Uterus (tissue), 2 donors: ENCODE data around the gene SUSD3.

Experiments
- POLR2A ChIP-seq, 2 donors: fragments of 450-650 bp; IDR thresholded peaks; one replicate each; pipeline ENCODE4 v1.6.1; 2016; ENCODE audit warnings: antibody characterized with exemption in 2 of 2, mild to moderate bottlenecking in 1 of 2, moderate library complexity in 1 of 2
- TF ChIP-seq, protein P1 (sequence below), 4 experiments: fragments of 200-600 bp in 2 of 4; fragments of 450-650 bp in 2 of 4; sonication (generic) in 2 of 4; IDR thresholded peaks; one replicate each; pipeline ENCODE4 v1.5.1; 2016 to 2019; ENCODE audit warnings: antibody characterized with exemption in 4 of 4, mild to moderate bottlenecking in 2 of 4, moderate library complexity in 1 of 4

DNA sequence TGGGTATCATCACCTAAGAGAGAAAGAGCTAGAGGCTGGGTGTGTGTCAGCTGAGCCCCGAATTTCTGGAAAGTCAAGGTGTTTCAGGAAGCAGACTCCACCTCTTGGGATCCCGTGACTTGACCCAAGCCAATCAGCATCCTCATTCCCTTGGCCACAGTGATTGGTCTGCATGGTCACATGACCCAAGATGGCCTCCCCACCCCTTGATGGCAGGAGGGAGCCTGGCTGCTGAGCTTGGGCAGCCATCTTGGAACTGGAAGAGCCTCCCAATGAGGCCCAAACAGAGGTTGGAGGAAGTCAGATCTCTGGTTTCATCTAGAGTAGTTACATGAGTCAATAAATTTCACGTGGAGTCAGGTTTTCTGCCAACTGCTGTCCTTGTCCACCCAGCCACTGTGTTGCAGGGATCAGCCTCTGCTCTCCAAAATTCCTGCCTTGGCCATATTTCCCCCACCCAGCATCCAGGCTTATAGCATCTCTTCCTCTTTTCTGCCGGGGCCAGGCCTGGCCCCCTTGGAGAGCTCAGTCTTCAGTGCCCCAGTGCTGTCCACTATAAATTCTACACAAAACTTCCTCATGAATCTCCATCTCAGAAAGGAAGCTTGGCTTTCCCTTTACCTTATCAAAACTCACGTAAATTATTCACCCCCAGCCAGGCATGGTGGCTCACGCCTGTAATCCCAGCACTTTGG is 17.2 kb upstream of the SUSD3 start:
- TF ChIP-seq, protein P1, sequence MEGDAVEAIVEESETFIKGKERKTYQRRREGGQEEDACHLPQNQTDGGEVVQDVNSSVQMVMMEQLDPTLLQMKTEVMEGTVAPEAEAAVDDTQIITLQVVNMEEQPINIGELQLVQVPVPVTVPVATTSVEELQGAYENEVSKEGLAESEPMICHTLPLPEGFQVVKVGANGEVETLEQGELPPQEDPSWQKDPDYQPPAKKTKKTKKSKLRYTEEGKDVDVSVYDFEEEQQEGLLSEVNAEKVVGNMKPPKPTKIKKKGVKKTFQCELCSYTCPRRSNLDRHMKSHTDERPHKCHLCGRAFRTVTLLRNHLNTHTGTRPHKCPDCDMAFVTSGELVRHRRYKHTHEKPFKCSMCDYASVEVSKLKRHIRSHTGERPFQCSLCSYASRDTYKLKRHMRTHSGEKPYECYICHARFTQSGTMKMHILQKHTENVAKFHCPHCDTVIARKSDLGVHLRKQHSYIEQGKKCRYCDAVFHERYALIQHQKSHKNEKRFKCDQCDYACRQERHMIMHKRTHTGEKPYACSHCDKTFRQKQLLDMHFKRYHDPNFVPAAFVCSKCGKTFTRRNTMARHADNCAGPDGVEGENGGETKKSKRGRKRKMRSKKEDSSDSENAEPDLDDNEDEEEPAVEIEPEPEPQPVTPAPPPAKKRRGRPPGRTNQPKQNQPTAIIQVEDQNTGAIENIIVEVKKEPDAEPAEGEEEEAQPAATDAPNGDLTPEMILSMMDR (IDR thresholded peaks at IDR 0.05): no peak
- TF ChIP-seq POLR2A (IDR thresholded peaks at IDR 0.05): no peak
